Endodermal cell (in vitro differentiated cells): ENCODE data around the gene HOXD12. TPM values are rescaled to one million over a fixed set of nuclear protein-coding genes. Genes with fewer than 3 reads are reported as not detected.

Experiments
- DNase-seq: peaks from one replicate; pipeline ENCODE4 v3.0.0-alpha.2; 2017
- H3K27ac ChIP-seq: 2 replicates; pipeline ENCODE4 v1.5.1; 2013; ENCODE audit warnings: mild to moderate bottlenecking, low read depth, low read length, moderate library complexity
- H3K27me3 ChIP-seq: 2 replicates; pipeline ENCODE4 v1.6.1; 2013; ENCODE audit warnings: mild to moderate bottlenecking, low read length, moderate library complexity; ENCODE audit not compliant: insufficient read depth, control insufficient read depth, poor library complexity, severe bottlenecking
- H3K36me3 ChIP-seq: 2 replicates; pipeline ENCODE4 v1.7.0; 2013; ENCODE audit warnings: mild to moderate bottlenecking, low read length, moderate library complexity; ENCODE audit not compliant: control insufficient read depth, insufficient read depth
- H3K4me1 ChIP-seq: one replicate; pipeline ENCODE4 v1.7.0; 2013; ENCODE audit warnings: low read length; ENCODE audit not compliant: control insufficient read depth, insufficient read depth
- H3K4me3 ChIP-seq: 2 replicates; pipeline ENCODE4 v1.5.1; 2013; ENCODE audit warnings: mild to moderate bottlenecking, low read length, moderate library complexity
- H3K9ac ChIP-seq: 2 replicates; pipeline ENCODE4 v1.6.1; 2013; ENCODE audit warnings: mild to moderate bottlenecking, low read length, moderate library complexity; ENCODE audit not compliant: poor library complexity, severe bottlenecking; ENCODE audit errors: extremely low read depth
- H3K9me3 ChIP-seq: 2 replicates; pipeline ENCODE4 v1.6.1; 2013; ENCODE audit warnings: mild to moderate bottlenecking, low read length, moderate library complexity; ENCODE audit not compliant: control insufficient read depth
- H3K27ac Mint-ChIP-seq: 2 replicates; pipeline ENCODE4 v1.8.0; 2020; ENCODE audit warnings: mixed read lengths
- H3K27me3 Mint-ChIP-seq: 2 replicates; pipeline ENCODE4 v1.8.0; 2021; ENCODE audit warnings: mild to moderate bottlenecking, mixed read lengths; ENCODE audit not compliant: insufficient read depth
- H3K36me3 Mint-ChIP-seq: 2 replicates; pipeline ENCODE4 v1.8.0; 2020; ENCODE audit warnings: low read depth, mixed read lengths
- H3K4me1 Mint-ChIP-seq: 2 replicates; pipeline ENCODE4 v1.8.0; 2020; ENCODE audit warnings: mixed read lengths
- H3K4me3 Mint-ChIP-seq: 2 replicates; pipeline ENCODE4 v1.8.0; 2020; ENCODE audit warnings: mild to moderate bottlenecking, moderate library complexity, mixed read lengths
- H3K9me3 Mint-ChIP-seq: 2 replicates; pipeline ENCODE4 v1.8.0; 2020; ENCODE audit warnings: mild to moderate bottlenecking, mixed read lengths
- WGBS, 2 experiments: methylation state at CpG; one replicate each; pipeline versions ENCODE4 v1.1.5 to v1.1.7; 2013; ENCODE audit warnings: missing lambda C conversion rate in 2 of 2, mixed read lengths in 1 of 2; ENCODE audit not compliant: insufficient coverage in 1 of 2, insufficient read length in 1 of 2; 5-methylcytosine and 5-hydroxymethylcytosine counted together
- long read RNA-seq, 4 experiments: library from polyadenylated mRNA in 2 of 4; library from RNA in 1 of 4; library from capped mRNA in 1 of 4; stranded (forward) in 3 of 4; unstranded in 1 of 4; transcript quantifications; one replicate each; pipeline ENCODE4 v2.0.0, GENCODE V29; 2020 to 2021; ENCODE audit warnings: inconsistent platforms in 1 of 4
- polyA plus RNA-seq, 2 experiments: library from polyadenylated mRNA; stranded (reverse); fragments of 50-300 nt; gene quantifications; one replicate each; pipeline ENCODE4 v1.2.3, GENCODE V29; 2013
- total RNA-seq, 2 donors: library from RNA; stranded (reverse); fragmentation: NEBNext Ultra II Directional in 1 of 2; extraction: Animal tissue kit (Norgen Biotek cat#: 25700) in 1 of 2; gene quantifications; 2 replicates in 1 of 2; 3 replicates in 1 of 2; pipeline ENCODE4 v1.2.1, GENCODE V29; 2021
- TF ChIP-seq, protein P1 (sequence below): fragments of 200-600 bp; sonication (generic); conservative IDR thresholded peaks from 2 replicates; pipeline ENCODE4 v1.5.0; 2021; ENCODE audit warnings: antibody characterized with exemption, mild to moderate bottlenecking

The HOXD12 gene, protein sequence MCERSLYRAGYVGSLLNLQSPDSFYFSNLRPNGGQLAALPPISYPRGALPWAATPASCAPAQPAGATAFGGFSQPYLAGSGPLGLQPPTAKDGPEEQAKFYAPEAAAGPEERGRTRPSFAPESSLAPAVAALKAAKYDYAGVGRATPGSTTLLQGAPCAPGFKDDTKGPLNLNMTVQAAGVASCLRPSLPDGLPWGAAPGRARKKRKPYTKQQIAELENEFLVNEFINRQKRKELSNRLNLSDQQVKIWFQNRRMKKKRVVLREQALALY
- total RNA-seq = not detected
- 0.18 TPM for polyA plus RNA-seq (2013, experiment 1 of 2)
- 0.50 TPM for polyA plus RNA-seq (2013, experiment 2 of 2)
- long read RNA-seq, experiment 1 = 0 reads
- long read RNA-seq, experiment 2 = 0 reads
- long read RNA-seq, experiment 3 = 0 reads
- long read RNA-seq, experiment 4 = 0 reads

DNA sequence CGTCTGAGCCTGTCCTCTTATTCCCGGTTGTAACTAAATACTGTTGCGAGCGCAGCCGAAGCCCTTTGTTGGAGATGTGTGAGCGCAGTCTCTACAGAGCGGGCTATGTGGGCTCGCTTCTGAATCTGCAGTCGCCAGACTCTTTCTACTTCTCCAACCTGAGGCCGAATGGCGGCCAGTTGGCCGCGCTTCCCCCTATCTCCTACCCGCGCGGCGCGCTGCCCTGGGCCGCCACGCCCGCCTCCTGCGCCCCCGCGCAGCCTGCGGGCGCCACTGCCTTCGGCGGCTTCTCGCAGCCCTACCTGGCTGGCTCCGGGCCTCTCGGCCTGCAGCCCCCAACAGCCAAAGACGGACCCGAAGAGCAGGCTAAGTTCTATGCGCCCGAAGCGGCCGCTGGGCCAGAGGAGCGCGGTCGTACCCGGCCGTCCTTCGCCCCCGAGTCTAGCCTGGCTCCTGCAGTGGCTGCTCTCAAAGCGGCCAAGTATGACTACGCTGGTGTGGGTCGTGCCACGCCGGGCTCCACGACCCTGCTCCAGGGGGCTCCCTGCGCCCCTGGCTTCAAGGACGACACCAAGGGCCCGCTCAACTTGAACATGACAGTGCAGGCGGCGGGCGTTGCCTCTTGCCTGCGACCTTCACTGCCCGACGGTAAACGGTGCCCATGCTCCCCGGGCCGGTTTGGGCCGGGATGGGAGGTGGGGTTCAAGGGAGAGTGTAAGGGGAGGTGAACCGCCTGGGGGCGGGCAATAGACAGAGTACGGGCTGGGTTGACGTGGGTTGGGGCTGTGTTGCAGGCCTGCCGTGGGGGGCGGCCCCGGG is at the start of gene HOXD12:
Gene HOXD12 (plus strand): TSS at position 68 of the 819 bp plus-strand sequence. CDS start 7 bp downstream, at position 75.
- no peaks in the 10 kb centered on the region for H3K36me3 Mint-ChIP-seq
- Histone ChIP-seq H3K4me1 (no peaks in the 10 kb centered on the region), H3K9me3 (no peaks in the 10 kb centered on the region), H3K36me3 (no peaks in the 10 kb centered on the region), H3K27me3 (peaks cover 100% of the 10 kb centered on the region), H3K9ac (no peak within 1 kb of the TSS), H3K27ac (no peak within 1 kb of the TSS), H3K4me3 (peak within 1 kb of the TSS; percentile 61)
- no peak within 1 kb of the TSS for H3K27ac Mint-ChIP-seq
- peaks cover 35% of the 10 kb centered on the region for H3K4me1 Mint-ChIP-seq
- peaks cover 100% of the 10 kb centered on the region for H3K27me3 Mint-ChIP-seq
- TF ChIP-seq, protein P1, sequence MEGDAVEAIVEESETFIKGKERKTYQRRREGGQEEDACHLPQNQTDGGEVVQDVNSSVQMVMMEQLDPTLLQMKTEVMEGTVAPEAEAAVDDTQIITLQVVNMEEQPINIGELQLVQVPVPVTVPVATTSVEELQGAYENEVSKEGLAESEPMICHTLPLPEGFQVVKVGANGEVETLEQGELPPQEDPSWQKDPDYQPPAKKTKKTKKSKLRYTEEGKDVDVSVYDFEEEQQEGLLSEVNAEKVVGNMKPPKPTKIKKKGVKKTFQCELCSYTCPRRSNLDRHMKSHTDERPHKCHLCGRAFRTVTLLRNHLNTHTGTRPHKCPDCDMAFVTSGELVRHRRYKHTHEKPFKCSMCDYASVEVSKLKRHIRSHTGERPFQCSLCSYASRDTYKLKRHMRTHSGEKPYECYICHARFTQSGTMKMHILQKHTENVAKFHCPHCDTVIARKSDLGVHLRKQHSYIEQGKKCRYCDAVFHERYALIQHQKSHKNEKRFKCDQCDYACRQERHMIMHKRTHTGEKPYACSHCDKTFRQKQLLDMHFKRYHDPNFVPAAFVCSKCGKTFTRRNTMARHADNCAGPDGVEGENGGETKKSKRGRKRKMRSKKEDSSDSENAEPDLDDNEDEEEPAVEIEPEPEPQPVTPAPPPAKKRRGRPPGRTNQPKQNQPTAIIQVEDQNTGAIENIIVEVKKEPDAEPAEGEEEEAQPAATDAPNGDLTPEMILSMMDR = no peak
- no peaks in the 10 kb centered on the region for H3K9me3 Mint-ChIP-seq
- DNase-seq = peak; percentile 71
- H3K4me3 Mint-ChIP-seq = peak within 1 kb of the TSS; percentile 43
- WGBS, 2 experiments = 4% methylated on average over 30 to 70 of the region's 70 CpGs

DNA sequence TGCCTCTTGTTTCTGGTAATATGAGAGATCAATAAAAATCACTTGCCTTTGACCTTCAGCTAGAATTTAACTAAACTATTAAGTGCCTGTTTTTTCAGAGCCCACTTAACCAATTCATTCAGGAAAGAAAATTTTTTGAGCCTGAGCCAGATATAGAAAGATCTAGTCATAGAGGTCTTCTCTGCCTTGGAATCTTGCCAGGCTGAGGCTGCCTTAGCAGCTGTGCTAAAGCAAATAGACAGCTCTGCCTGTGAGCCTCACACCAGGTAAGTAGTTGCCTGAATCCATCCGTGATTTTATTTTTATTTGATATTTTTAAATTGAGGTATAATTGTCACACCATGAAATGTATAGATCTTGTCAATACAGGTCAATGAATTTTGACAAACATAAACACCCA is 43.2 kb upstream of the HOXD12 start:
- no peaks in the 10 kb centered on the region for H3K4me1 ChIP-seq
- no CpG with 5 or more reads among the region's 1 CpG for WGBS, 2 experiments
- no peak for DNase-seq
- H3K9me3 Mint-ChIP-seq = no peaks in the 10 kb centered on the region
- no peaks in the 10 kb centered on the region for H3K9me3 ChIP-seq
- no peaks in the 10 kb centered on the region for H3K4me1 Mint-ChIP-seq
- H3K36me3 Mint-ChIP-seq = no peaks in the 10 kb centered on the region
- H3K36me3 ChIP-seq = no peaks in the 10 kb centered on the region
- H3K4me3 ChIP-seq = no peak overlapping the region
- peaks cover 59% of the 10 kb centered on the region for H3K27me3 Mint-ChIP-seq
- H3K27ac Mint-ChIP-seq = no peak overlapping the region
- H3K27ac ChIP-seq = no peak overlapping the region
- no peak overlapping the region for H3K9ac ChIP-seq
- TF ChIP-seq, protein P1 = no peak
- H3K4me3 Mint-ChIP-seq = no peak overlapping the region
- H3K27me3 ChIP-seq = peaks cover 6% of the 10 kb centered on the region

DNA sequence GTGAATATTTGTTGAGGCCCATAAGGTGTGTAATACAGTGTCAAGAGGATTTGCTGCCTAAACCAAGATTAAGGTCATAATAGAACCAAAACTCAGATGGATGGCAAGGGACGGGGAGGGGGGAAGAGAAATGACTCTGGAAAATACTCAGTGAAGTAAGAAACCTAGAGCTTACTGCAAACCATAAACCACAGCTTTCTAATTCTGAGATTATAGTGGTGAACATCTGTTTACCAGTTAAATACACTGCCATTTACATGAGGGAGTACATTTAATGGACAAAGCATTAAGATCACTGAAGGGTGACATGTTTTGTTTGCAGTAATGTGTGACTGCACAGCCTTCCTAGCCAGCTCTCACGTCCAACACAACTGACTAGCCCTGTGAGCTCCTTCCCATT is 35.6 kb upstream of the HOXD12 start:
- no peak overlapping the region for H3K9ac ChIP-seq
- H3K4me1 Mint-ChIP-seq = peaks cover 18% of the 10 kb centered on the region
- no peak overlapping the region for H3K4me3 ChIP-seq
- H3K9me3 Mint-ChIP-seq = peaks cover 2% of the 10 kb centered on the region
- 93 to 100% methylated on average over 2 of the region's 2 CpGs for WGBS, 2 experiments
- H3K27ac ChIP-seq = no peak overlapping the region
- no peaks in the 10 kb centered on the region for H3K36me3 Mint-ChIP-seq
- H3K9me3 ChIP-seq = peaks cover 4% of the 10 kb centered on the region
- no peaks in the 10 kb centered on the region for H3K36me3 ChIP-seq
- peaks cover 5% of the 10 kb centered on the region for H3K4me1 ChIP-seq
- DNase-seq = no peak
- H3K27me3 ChIP-seq = peaks cover 37% of the 10 kb centered on the region
- H3K27me3 Mint-ChIP-seq = peaks cover 81% of the 10 kb centered on the region
- TF ChIP-seq, protein P1 = no peak
- H3K27ac Mint-ChIP-seq = no peak overlapping the region
- no peak overlapping the region for H3K4me3 Mint-ChIP-seq
